CD14-positive monocyte (primary cell): Measurements from ENCODE around the gene TPRKB. TPM values are rescaled to one million over a fixed set of nuclear protein-coding genes. Genes with fewer than 3 reads are reported as not detected.

Source experiments
- DNase-seq, 3 donors: peaks; one replicate each; pipeline ENCODE4 v3.0.0-alpha.2; 2011 to 2022
- H2AFZ ChIP-seq: 2 replicates; pipeline ENCODE4 v1.6.0; 2012; ENCODE audit warnings: mild to moderate bottlenecking, low read depth, low read length, inconsistent platforms; ENCODE audit not compliant: insufficient read depth, poor library complexity, severe bottlenecking
- H3K27ac ChIP-seq, 2 donors: 1 replicate in 1 of 2; 2 replicates in 1 of 2; pipeline ENCODE4 v1.5.1; 2012 to 2013; ENCODE audit warnings: low read length in 2 of 2, control low read depth in 1 of 2, inconsistent platforms in 1 of 2, low read depth in 1 of 2, mild to moderate bottlenecking in 1 of 2
- H3K27me3 ChIP-seq, 2 donors: one replicate each; pipeline versions ENCODE4 v1.6.0 to v1.6.1; 2011 to 2013; ENCODE audit warnings: low read length in 2 of 2; ENCODE audit not compliant: control insufficient read depth in 2 of 2, insufficient read depth in 2 of 2
- H3K36me3 ChIP-seq, 2 donors: replicated peaks in 1 of 2; 1 replicate in 1 of 2; 2 replicates in 1 of 2; pipeline versions ENCODE4 v1.5.1 to v1.6.1; 2012 to 2013; ENCODE audit warnings: low read length in 2 of 2, control low read depth in 1 of 2, inconsistent platforms in 1 of 2, mild to moderate bottlenecking in 1 of 2; ENCODE audit not compliant: insufficient read depth in 2 of 2, control insufficient read depth in 1 of 2
- H3K4me1 ChIP-seq, 2 donors: 1 replicate in 1 of 2; 2 replicates in 1 of 2; pipeline versions ENCODE4 v1.5.1 to v1.6.1; 2012 to 2013; ENCODE audit warnings: low read length in 2 of 2, control low read depth in 1 of 2, inconsistent platforms in 1 of 2, mild to moderate bottlenecking in 1 of 2, moderate library complexity in 1 of 2; ENCODE audit not compliant: insufficient read depth in 2 of 2, control insufficient read depth in 1 of 2
- H3K4me2 ChIP-seq: replicated peaks from 2 replicates; pipeline ENCODE3; 2012; ENCODE audit warnings: low read length, moderate library complexity, mild to moderate bottlenecking; ENCODE audit not compliant: poor library complexity, severe bottlenecking; ENCODE audit errors: extremely low read depth
- H3K4me3 ChIP-seq, 3 experiments: fragments of 200-600 bp in 1 of 3; sonication (generic) in 1 of 3; replicated peaks in 1 of 3; 1 replicate in 2 of 3; 2 replicates in 1 of 3; pipeline ENCODE4 v1.5.1; 2011 to 2013; ENCODE audit warnings: low read length in 3 of 3, mild to moderate bottlenecking in 3 of 3, control low read depth in 2 of 3, low read depth in 2 of 3, inconsistent platforms in 1 of 3, moderate library complexity in 1 of 3
- H3K79me2 ChIP-seq: 2 replicates; pipeline ENCODE4 v1.6.0; 2012; ENCODE audit warnings: mild to moderate bottlenecking, control low read depth, inconsistent platforms, low read length, moderate library complexity; ENCODE audit not compliant: insufficient read depth
- H3K9ac ChIP-seq: 2 replicates; pipeline ENCODE4 v1.6.0; 2017; ENCODE audit warnings: low read length, mild to moderate bottlenecking; ENCODE audit not compliant: insufficient read depth, poor library complexity, severe bottlenecking
- H3K9me3 ChIP-seq, 2 donors: replicated peaks in 1 of 2; 1 replicate in 1 of 2; 2 replicates in 1 of 2; pipeline versions ENCODE4 v1.5.1 to v1.6.1; 2012 to 2013; ENCODE audit warnings: low read length in 2 of 2, control low read depth in 1 of 2; ENCODE audit not compliant: control insufficient read depth in 1 of 2, insufficient read depth in 1 of 2
- H4K20me1 ChIP-seq: 2 replicates; pipeline ENCODE4 v1.6.0; 2012; ENCODE audit warnings: mild to moderate bottlenecking, low read length, control low read depth, moderate library complexity; ENCODE audit not compliant: insufficient read depth
- H3K27ac Mint-ChIP-seq, 7 donors: one replicate each; pipeline ENCODE4 v1.8.0; 2020; ENCODE audit warnings: mild to moderate bottlenecking in 7 of 7, mixed read lengths in 7 of 7, moderate library complexity in 6 of 7, inconsistent platforms in 2 of 7
- H3K27me3 Mint-ChIP-seq, 3 donors: one replicate each; pipeline ENCODE4 v1.8.0; 2021 to 2022; ENCODE audit warnings: low read depth in 3 of 3, mild to moderate bottlenecking in 3 of 3, mixed read lengths in 3 of 3, moderate library complexity in 3 of 3, inconsistent platforms in 1 of 3
- H3K36me3 Mint-ChIP-seq, 2 donors: one replicate each; pipeline ENCODE4 v1.8.0; 2020; ENCODE audit warnings: mixed read lengths in 2 of 2, inconsistent platforms in 1 of 2, mild to moderate bottlenecking in 1 of 2
- H3K4me1 Mint-ChIP-seq: one replicate; pipeline ENCODE4 v1.8.0; 2020; ENCODE audit warnings: mild to moderate bottlenecking, mixed read lengths
- H3K4me3 Mint-ChIP-seq, 2 donors: one replicate each; pipeline ENCODE4 v1.8.0; 2020; ENCODE audit warnings: mild to moderate bottlenecking in 2 of 2, mixed read lengths in 2 of 2, moderate library complexity in 1 of 2
- H3K9me3 Mint-ChIP-seq, 7 donors: one replicate each; pipeline ENCODE4 v1.8.0; 2020 to 2022; ENCODE audit warnings: mixed read lengths in 7 of 7, mild to moderate bottlenecking in 6 of 7, moderate library complexity in 6 of 7, inconsistent platforms in 2 of 7
- WGBS: methylation state at CpG from one replicate; pipeline ENCODE4 v1.1.5; 2013; ENCODE audit warnings: missing lambda C conversion rate; ENCODE audit not compliant: insufficient coverage; 5-methylcytosine and 5-hydroxymethylcytosine counted together
- intact Hi-C, 2 donors: fragments of 100-400 bp; cut with micrococcal nuclease; formaldehyde crosslinking; loops; one replicate each; pipeline versions ENCODE4 v1.15.0 to v1.15.1; 2023
- polyA plus RNA-seq, 3 donors: library from polyadenylated mRNA; depleted of rRNA in 1 of 3; unstranded in 2 of 3; stranded (reverse) in 1 of 3; fragments of 300-500 nt in 2 of 3; fragments of >200 nt in 1 of 3; fragmentation: Illumina TruSeq in 2 of 3; gene quantifications; 1 replicate in 2 of 3; 2 replicates in 1 of 3; pipeline ENCODE4 v1.2.3, GENCODE V29; 2012 to 2021
- TF ChIP-seq, protein P1 (sequence below): fragments of 200-600 bp; IDR thresholded peaks from one replicate; pipeline ENCODE4 v1.8.0; 2022; ENCODE audit warnings: antibody characterized with exemption, mild to moderate bottlenecking

Gene TPRKB
- polyA plus RNA-seq, 3 donors: 26.9 to 69.1 (median 65.8) TPM

DNA sequence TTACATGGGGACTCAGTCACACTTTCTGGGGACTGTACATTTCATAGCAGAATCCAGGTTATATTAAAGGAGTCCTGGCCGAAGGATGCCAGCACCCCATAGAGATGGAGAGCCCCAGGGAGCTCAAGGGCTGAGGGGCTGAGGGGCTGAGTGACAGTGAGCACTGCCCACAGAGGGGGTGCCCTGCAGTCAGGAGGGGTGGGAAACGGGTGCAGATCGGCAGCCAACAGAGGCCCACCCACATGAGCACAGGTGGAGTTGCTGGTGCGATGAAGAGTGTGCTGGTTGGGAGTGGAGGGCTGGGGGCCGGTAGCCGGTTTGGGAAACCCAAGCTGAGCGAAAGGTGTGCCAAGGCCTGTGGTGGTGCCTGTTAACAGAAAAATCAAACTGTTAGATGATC, 32.1 kb downstream of the TPRKB start:
- Mint-ChIP-seq H3K4me3 (no peak overlapping the region), H3K27ac (no peak overlapping the region), H3K9me3 (peaks cover 0 to 2% (median 0%) of the 10 kb centered on the region in 7 donors), H3K27me3 (peaks cover 0 to 8% (median 2%) of the 10 kb centered on the region in 3 donors), H3K36me3 (no peaks in the 10 kb centered on the region), H3K4me1 (peaks cover 34% of the 10 kb centered on the region)
- H3K9me3 ChIP-seq: no peaks in the 10 kb centered on the region
- no peak overlapping the region for H3K9ac ChIP-seq
- H3K79me2 ChIP-seq: no peaks in the 10 kb centered on the region
- peaks cover 27 to 31% of the 10 kb centered on the region in 2 donors for H3K4me1 ChIP-seq
- H3K4me2 ChIP-seq: no peak overlapping the region
- H3K36me3 ChIP-seq: no peaks in the 10 kb centered on the region
- no peak overlapping the region for H3K4me3 ChIP-seq
- WGBS: 96% methylated on average over 7 of the region's 7 CpGs
- H4K20me1 ChIP-seq: no peaks in the 10 kb centered on the region
- DNase-seq: no peak
- intact Hi-C loops: no loop called here
- no peaks in the 10 kb centered on the region for H3K27me3 ChIP-seq
- H3K27ac ChIP-seq: no peak overlapping the region
- TF ChIP-seq, protein P1, sequence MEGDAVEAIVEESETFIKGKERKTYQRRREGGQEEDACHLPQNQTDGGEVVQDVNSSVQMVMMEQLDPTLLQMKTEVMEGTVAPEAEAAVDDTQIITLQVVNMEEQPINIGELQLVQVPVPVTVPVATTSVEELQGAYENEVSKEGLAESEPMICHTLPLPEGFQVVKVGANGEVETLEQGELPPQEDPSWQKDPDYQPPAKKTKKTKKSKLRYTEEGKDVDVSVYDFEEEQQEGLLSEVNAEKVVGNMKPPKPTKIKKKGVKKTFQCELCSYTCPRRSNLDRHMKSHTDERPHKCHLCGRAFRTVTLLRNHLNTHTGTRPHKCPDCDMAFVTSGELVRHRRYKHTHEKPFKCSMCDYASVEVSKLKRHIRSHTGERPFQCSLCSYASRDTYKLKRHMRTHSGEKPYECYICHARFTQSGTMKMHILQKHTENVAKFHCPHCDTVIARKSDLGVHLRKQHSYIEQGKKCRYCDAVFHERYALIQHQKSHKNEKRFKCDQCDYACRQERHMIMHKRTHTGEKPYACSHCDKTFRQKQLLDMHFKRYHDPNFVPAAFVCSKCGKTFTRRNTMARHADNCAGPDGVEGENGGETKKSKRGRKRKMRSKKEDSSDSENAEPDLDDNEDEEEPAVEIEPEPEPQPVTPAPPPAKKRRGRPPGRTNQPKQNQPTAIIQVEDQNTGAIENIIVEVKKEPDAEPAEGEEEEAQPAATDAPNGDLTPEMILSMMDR: no peak
- H2AFZ ChIP-seq: no peak overlapping the region

DNA sequence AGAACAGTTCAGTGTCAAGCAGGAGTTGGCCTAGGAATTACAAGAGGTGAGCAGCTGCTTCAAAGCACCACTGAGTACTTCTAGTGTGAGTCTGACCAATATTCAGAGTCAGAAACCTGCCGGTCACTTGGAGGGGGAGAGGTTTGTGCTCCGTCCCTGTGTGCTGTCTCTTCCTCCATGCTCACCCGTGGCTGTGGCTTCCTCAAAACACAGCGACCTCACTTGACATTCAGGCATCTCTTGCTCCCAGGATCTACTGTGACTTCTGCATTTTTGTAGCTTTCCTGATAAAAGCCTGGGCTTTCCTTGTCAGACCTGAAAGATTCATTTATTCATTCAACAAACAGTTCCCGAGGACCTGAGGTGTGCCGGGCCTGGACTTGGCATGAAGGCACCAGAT, 32.9 kb downstream of the TPRKB start:
- TF ChIP-seq, protein P1: no peak
- Histone ChIP-seq H3K79me2 (no peaks in the 10 kb centered on the region), H2AFZ (peak overlapping the region; percentile 70), H3K36me3 (no peaks in the 10 kb centered on the region), H3K4me2 (no peak overlapping the region), H3K27me3 (no peaks in the 10 kb centered on the region), H3K27ac (no peak overlapping the region), H3K4me3 (peak overlapping the region in 1 of 3 experiments; percentile 4), H3K9ac (no peak overlapping the region), H3K9me3 (no peaks in the 10 kb centered on the region), H4K20me1 (no peaks in the 10 kb centered on the region), H3K4me1 (peaks cover 34% of the 10 kb centered on the region in 2 donors)
- Mint-ChIP-seq H3K36me3 (no peaks in the 10 kb centered on the region), H3K4me1 (peaks cover 42% of the 10 kb centered on the region), H3K4me3 (peak overlapping the region in 1 of 2 donors; percentile 40), H3K9me3 (no peaks in the 10 kb centered on the region), H3K27ac (peak overlapping the region in 2 of 7 donors; percentile 30 to 35), H3K27me3 (peaks cover 0 to 8% (median 2%) of the 10 kb centered on the region in 3 donors)
- 6% methylated on average over 3 of the region's 6 CpGs for WGBS
- DNase-seq: peak in 1 of 3 donors; percentile 14
- intact Hi-C loops: no loop called here
